ENCODE measurements around the gene TEX2. TPM values are rescaled to one million over a fixed set of nuclear protein-coding genes. Genes with fewer than 3 reads are reported as not detected.

Gene TEX2
- total and polyA plus RNA-seq, 9 of the 15 experiments (the other 6 are each of a cell fraction or from before 2014, with no cell fraction given), result 4.1 to 27.6 (median 19.3) TPM

- 0 out of 2 replicates have a peak, but pooled peaks have one; percentile 14 for TF ChIP-seq TEAD4 (IDR thresholded peaks at IDR 0.05; ENCODE audit: low read length)
- TF ChIP-seq TEAD4 (CRISPR knock-in tag; IDR thresholded peaks at IDR 0.05; ENCODE audit: borderline replicate concordance), result no peak
- TF ChIP-seq REST (IDR thresholded peaks at IDR 0.05; ENCODE audit: borderline replicate concordance), result peak; percentile 88
- TF ChIP-seq REST (CRISPR knock-in tag; IDR thresholded peaks at IDR 0.05; ENCODE audit: low read depth), result no peak
- TF ChIP-seq NBN (IDR thresholded peaks at IDR 0.05; ENCODE audit: low read depth), result no peak
- peak; percentile 82 to 96 for TF ChIP-seq RAD21 (CRISPR knock-in tag; conservative IDR thresholded peaks at IDR 0.05 in 1 of 2, IDR thresholded peaks at IDR 0.05 in 1 of 2)
- TF ChIP-seq JUN (IDR thresholded peaks at IDR 0.05; ENCODE audit: borderline replicate concordance, low read depth, low read length), result no peak
- TF ChIP-seq JUN (CRISPR knock-in tag; IDR thresholded peaks at IDR 0.05; ENCODE audit: borderline replicate concordance), result no peak
- no peak for TF ChIP-seq SNRNP70 (optimal IDR thresholded peaks at IDR 0.05; ENCODE audit: low read depth, low read length)
- TF ChIP-seq ZNF384 (IDR thresholded peaks at IDR 0.05; ENCODE audit: low read depth, low read length), result no peak
- TF ChIP-seq THRB (CRISPR knock-in tag; conservative IDR thresholded peaks at IDR 0.05), result no peak
- no peak for TF ChIP-seq ZNF133 (CRISPR knock-in tag; IDR thresholded peaks at IDR 0.05)
- no peak for TF ChIP-seq CEBPZ (IDR thresholded peaks at IDR 0.05; ENCODE audit: borderline replicate concordance, low read depth, low read length)
Measured at GRCh38 chr17:64133546-64134215, 129.4 kb downstream of the TEX2 start (continued).
